Fibroblast of skin of back (primary cell): Measurements from ENCODE around the gene PID1.
A peak's percentile ranks its signal among the peaks of the same experiment; 100 is the strongest.

Source experiments
- DNase-seq: peaks from one replicate; pipeline ENCODE4 v3.0.0-alpha.2; 2013

The PID1 gene

DNA sequence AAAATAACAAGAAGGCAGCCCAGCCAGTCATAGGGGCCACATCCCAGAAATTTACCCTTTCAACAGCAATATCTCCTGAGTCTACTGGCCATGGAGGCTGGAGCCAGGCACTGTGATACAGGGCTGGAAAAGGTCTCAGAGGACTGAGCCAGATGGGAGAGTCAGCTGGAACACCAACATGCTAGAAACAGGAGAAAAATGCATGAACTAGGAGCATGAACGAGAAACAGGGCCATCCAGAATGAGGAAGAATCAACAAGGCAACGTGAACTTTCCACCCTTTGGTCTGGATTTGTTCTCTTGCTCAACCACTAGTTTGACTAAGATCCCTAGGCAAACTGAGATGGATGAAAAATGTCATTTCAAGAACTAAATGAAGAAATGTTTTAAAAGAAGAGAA is 13.1 kb downstream of the PID1 start:
- DNase-seq = no peak

- DNase-seq = no peak
Observed at GRCh38 chr2:229256376-229256775, 14.7 kb downstream of the PID1 start.

DNA sequence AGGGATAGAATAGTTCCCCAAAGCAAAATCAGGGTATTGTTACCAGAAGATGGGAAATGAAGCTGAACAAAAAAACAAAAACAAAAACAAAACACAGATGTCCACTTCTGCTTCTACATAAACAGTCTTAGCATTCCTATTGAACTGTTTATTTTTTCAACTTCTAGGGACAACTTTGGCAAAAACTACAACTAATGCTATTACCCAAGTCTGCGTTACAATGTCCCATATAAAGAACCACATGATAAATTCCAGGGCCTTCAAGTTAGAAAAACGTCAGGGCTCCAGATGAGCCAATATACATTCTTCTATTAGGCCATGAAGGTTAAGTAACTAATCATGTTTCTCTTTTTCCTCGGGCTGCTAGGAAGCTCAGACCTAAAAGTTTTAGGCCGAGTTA is 16.9 kb downstream of the PID1 start:
- no peak for DNase-seq

DNA sequence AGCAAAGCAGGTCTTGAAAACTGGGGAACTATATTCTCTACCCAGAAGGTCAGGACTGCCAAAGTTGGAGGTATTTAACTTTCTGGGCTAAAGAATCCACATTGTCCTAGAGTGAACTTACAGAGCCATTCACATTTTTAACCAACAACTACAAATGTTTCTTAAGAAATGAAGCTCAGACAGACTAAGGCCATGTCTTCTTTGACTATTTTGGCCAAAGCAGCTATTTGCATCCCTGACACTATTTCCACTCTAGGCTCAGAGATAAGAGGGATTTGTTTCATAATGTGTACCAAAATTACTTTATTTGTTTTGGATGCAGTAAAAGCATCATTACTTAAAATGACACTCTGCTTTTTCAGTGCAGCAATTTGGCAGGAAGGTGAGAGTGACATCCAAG is 18.1 kb downstream of the PID1 start:
- no peak for DNase-seq

- no peak for DNase-seq
Observed at GRCh38 chr2:229252280-229252679, 18.8 kb downstream of the PID1 start.

DNA sequence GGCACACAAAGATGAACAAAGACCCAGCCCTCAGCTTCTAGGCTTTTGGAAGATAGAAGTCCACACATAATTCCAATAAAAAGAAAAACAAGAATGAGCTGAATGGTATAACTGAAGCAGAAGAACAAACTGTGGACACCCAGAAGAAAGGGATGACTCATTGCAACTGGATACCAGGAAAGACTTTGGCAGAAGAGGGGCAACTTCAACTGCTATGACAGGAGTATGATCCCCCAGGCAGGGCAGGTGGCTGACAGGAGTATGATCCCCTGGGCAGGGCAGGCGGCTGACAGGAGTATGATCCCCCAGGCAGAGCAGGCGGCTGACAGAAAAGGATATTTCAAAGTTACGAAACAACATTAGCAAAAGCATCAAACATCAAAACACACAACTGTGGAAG is 21.6 kb downstream of the PID1 start:
- no peak for DNase-seq

DNA sequence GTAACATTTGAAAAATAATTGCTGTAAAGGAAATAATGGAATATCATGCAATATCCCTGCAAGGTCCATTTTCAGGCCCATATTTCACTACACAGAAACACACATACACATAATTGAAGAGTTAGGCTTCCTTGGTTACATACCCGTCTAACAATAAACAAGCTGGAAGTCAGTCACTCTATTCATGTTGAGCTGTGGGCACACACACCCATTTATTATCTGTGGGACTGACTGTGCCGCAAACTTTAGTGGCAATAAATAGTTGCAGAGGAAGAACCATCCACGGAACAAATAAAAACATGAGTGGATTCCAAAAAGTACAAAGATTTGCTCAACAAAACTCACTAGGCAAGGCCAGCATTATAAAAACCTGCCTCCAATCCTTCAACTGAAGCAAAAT is 24.8 kb downstream of the PID1 start:
- no peak for DNase-seq

- no peak for DNase-seq
Observed at GRCh38 chr2:229244975-229245374, 26.1 kb downstream of the PID1 start.

DNA sequence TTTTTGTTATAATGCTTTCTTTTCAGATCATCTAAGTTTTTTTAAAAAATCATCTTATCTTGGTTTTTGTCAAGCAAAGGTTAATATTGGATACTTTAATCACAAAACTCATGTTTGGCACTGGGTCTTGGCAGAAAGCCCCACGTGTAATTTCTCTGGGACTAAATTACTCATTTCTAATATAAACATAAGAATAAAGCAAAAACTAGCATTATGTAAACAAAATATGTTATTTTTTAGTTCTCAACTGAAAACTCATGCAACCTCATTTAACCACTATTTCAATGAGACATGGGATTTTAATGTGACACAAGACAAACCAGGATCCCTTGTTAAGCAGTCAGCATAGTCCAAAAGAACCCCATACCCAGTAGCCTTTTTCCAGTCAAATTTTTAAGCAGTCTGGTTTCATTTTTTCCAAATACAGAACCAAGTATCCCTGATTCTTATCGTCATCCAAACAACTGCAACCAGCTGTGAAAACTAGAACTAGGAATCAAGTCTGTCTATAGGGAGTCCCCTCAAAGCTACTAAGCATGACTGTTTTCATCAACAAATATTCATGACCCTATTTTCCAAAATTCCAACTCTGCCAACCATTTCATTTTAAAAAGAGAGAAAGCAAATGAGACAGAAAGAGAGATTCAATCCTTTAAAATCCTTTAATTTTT is 27.1 kb downstream of the PID1 start:
- DNase-seq = no peak

- DNase-seq = no peak
Observed at GRCh38 chr2:229240984-229241491, 30.0 kb downstream of the PID1 start.

GRCh38 chr2:229239021-229239420 is 32.1 kb downstream of the PID1 start:
- no peak for DNase-seq

GRCh38 chr2:229237270-229237669 is 33.8 kb downstream of the PID1 start:
- DNase-seq = no peak

GRCh38 chr2:229235131-229235914 is 35.8 kb downstream of the PID1 start:
- peak; percentile 0 for DNase-seq

DNA sequence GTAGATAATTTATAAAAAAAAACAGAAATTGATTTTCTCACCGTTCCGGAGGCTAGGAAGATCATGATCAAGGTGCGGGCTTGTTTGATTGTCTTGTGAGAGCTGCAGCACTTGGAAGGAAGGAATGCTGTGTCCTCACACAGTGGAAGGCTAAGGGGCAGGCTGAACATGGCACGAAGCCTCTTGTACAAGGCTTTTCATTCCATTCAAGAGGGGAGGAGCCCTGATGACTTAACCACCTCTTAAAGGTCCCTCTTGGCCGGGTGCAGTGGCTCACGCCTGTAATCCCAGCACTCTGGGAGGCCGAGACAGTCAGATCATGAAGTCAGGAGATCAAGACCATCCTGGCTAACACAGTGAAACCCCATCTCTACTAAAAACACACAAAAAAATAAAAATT is 39.2 kb downstream of the PID1 start:
- DNase-seq = no peak

- DNase-seq = no peak
Observed at GRCh38 chr2:229231328-229231868, 39.7 kb downstream of the PID1 start.

GRCh38 chr2:229230911-229231310 is 40.2 kb downstream of the PID1 start:
- DNase-seq = no peak

GRCh38 chr2:229230256-229230655 is 40.8 kb downstream of the PID1 start:
- no peak for DNase-seq

- no peak for DNase-seq
Observed at GRCh38 chr2:229226382-229226781, 44.7 kb downstream of the PID1 start.

DNA sequence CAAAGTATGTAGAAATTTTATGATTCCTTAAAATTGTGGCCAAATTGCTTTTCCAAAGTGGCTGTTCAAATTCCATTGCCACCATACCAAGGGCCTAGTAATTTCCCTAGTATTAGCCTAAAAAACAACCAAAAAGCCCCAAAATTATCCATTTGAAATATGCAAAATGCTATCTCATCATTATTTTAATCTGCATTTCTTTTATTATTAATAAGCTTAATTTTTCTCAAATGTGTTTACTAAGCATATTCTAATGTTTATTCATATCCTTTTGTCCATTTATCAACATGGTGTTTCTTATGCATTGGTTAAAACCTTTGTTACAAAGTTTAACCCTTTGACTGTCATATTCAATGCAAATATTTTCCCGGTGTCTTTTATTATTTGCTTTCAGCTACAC is 48.0 kb downstream of the PID1 start:
- no peak for DNase-seq

GRCh38 chr2:229221641-229222040 is 49.4 kb downstream of the PID1 start:
- no peak for DNase-seq

- DNase-seq = no peak
Observed at GRCh38 chr2:229220254-229220653, 50.8 kb downstream of the PID1 start.

- DNase-seq = no peak
Observed at GRCh38 chr2:229218329-229218921, 52.7 kb downstream of the PID1 start.

DNA sequence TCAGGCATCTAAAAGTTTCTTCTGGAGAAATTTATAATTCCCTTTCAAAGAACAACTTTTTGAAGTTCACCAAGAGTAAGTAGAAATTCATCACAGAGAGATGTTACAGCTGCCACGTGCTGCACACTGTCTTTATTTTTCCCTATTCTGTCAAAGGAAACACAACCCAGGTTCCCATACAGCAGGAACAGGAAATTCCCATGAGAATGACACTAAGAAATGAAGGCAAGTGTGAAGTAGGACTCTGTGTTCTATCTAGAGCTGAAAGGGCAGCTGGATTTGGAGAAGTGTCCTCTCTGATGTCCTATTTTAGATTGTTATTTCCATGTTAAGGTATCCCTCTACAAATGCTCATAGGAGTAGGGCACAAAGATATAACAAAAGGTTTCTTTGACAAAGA is 58.8 kb downstream of the PID1 start:
- no peak for DNase-seq

DNA sequence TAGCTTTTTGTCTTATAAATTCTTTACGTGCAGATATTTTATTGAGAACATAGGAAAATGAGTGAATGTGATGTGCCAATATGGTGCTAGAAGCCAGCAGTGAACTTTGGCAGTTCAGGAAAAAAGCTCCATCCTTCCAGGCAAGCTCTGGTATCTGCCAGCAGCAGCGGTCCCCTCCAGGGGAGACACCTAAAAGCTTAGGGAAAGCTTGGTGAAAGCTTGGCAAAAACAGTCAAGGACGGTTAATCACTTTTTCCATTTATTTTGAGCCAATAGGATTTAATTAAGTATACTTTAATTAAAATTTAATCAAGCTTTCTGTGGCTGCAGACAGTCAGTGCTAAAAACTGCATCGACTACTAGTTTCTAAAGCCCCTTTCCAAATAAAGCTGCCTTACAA is 60.4 kb downstream of the PID1 start:
- no peak for DNase-seq
